ENCODE data around the gene USP22.

DNA sequence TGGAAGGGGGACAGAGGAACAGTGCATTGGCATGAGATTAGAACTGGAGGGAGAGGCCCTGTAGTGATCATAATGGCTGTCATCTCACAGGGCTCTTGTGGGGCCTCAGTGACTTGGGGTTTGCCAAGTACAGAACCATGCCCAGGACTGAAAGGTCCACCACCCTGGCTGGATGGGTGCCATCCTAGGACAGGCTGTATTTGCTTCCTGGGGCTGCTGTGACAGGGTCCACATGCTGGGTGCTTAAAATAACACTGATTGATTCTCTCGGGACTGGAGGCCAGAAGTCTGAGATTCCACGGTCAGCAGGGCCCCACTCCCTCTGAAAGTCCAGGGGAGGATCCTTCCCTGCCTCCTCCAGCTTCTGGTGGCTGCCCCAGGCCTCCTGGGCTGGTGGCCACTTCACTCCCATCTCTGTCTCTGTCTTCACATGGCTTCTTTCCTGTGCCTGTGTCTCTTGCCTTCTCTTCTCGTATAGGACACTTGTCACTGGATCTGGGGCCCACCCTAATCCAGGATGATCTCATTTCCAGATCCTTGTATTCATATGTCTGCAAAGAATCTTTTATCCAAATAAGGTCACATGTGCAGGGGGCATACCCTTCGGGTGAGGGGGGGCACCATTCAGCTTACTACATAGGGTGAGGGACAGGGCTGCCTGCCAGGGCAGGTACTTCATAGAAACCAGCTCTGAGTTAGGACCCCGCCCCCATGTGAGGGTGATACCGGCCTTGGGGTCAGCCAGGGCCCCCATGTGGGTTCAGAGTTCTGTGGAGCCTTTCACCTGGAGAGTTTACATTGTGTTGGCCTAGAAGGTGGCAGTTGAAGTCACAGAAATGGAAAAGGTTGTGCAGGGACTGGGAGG is 52.6 kb downstream of the USP22 start:
- TF ChIP-seq EZH2 (IDR thresholded peaks at IDR 0.05; ENCODE audit: low read length): no peak
- TF ChIP-seq, protein P1, sequence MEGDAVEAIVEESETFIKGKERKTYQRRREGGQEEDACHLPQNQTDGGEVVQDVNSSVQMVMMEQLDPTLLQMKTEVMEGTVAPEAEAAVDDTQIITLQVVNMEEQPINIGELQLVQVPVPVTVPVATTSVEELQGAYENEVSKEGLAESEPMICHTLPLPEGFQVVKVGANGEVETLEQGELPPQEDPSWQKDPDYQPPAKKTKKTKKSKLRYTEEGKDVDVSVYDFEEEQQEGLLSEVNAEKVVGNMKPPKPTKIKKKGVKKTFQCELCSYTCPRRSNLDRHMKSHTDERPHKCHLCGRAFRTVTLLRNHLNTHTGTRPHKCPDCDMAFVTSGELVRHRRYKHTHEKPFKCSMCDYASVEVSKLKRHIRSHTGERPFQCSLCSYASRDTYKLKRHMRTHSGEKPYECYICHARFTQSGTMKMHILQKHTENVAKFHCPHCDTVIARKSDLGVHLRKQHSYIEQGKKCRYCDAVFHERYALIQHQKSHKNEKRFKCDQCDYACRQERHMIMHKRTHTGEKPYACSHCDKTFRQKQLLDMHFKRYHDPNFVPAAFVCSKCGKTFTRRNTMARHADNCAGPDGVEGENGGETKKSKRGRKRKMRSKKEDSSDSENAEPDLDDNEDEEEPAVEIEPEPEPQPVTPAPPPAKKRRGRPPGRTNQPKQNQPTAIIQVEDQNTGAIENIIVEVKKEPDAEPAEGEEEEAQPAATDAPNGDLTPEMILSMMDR (optimal IDR thresholded peaks at IDR 0.05 in 1 of 3, IDR thresholded peaks at IDR 0.05 in 1 of 3, conservative IDR thresholded peaks at IDR 0.05 in 1 of 3; ENCODE audit: extremely low read depth in 1 of 3, insufficient read depth in 2 of 3, low read length in 3 of 3): no peak

Data from keratinocyte (primary cell).